ENCODE results near the gene TICAM2. TPM values are rescaled to one million over a fixed set of nuclear protein-coding genes. Genes with fewer than 3 reads are reported as not detected.

The TICAM2 gene
- total and polyA plus RNA-seq, 2 of the 8 experiments (the other 6 are each of a cell fraction or from before 2014, with no cell fraction given) = 0.02 TPM; not detected in 1

GRCh38 chr5:115627295-115627865, 25.1 kb upstream of the TICAM2 start (continued):
- TF ChIP-seq, protein P1, sequence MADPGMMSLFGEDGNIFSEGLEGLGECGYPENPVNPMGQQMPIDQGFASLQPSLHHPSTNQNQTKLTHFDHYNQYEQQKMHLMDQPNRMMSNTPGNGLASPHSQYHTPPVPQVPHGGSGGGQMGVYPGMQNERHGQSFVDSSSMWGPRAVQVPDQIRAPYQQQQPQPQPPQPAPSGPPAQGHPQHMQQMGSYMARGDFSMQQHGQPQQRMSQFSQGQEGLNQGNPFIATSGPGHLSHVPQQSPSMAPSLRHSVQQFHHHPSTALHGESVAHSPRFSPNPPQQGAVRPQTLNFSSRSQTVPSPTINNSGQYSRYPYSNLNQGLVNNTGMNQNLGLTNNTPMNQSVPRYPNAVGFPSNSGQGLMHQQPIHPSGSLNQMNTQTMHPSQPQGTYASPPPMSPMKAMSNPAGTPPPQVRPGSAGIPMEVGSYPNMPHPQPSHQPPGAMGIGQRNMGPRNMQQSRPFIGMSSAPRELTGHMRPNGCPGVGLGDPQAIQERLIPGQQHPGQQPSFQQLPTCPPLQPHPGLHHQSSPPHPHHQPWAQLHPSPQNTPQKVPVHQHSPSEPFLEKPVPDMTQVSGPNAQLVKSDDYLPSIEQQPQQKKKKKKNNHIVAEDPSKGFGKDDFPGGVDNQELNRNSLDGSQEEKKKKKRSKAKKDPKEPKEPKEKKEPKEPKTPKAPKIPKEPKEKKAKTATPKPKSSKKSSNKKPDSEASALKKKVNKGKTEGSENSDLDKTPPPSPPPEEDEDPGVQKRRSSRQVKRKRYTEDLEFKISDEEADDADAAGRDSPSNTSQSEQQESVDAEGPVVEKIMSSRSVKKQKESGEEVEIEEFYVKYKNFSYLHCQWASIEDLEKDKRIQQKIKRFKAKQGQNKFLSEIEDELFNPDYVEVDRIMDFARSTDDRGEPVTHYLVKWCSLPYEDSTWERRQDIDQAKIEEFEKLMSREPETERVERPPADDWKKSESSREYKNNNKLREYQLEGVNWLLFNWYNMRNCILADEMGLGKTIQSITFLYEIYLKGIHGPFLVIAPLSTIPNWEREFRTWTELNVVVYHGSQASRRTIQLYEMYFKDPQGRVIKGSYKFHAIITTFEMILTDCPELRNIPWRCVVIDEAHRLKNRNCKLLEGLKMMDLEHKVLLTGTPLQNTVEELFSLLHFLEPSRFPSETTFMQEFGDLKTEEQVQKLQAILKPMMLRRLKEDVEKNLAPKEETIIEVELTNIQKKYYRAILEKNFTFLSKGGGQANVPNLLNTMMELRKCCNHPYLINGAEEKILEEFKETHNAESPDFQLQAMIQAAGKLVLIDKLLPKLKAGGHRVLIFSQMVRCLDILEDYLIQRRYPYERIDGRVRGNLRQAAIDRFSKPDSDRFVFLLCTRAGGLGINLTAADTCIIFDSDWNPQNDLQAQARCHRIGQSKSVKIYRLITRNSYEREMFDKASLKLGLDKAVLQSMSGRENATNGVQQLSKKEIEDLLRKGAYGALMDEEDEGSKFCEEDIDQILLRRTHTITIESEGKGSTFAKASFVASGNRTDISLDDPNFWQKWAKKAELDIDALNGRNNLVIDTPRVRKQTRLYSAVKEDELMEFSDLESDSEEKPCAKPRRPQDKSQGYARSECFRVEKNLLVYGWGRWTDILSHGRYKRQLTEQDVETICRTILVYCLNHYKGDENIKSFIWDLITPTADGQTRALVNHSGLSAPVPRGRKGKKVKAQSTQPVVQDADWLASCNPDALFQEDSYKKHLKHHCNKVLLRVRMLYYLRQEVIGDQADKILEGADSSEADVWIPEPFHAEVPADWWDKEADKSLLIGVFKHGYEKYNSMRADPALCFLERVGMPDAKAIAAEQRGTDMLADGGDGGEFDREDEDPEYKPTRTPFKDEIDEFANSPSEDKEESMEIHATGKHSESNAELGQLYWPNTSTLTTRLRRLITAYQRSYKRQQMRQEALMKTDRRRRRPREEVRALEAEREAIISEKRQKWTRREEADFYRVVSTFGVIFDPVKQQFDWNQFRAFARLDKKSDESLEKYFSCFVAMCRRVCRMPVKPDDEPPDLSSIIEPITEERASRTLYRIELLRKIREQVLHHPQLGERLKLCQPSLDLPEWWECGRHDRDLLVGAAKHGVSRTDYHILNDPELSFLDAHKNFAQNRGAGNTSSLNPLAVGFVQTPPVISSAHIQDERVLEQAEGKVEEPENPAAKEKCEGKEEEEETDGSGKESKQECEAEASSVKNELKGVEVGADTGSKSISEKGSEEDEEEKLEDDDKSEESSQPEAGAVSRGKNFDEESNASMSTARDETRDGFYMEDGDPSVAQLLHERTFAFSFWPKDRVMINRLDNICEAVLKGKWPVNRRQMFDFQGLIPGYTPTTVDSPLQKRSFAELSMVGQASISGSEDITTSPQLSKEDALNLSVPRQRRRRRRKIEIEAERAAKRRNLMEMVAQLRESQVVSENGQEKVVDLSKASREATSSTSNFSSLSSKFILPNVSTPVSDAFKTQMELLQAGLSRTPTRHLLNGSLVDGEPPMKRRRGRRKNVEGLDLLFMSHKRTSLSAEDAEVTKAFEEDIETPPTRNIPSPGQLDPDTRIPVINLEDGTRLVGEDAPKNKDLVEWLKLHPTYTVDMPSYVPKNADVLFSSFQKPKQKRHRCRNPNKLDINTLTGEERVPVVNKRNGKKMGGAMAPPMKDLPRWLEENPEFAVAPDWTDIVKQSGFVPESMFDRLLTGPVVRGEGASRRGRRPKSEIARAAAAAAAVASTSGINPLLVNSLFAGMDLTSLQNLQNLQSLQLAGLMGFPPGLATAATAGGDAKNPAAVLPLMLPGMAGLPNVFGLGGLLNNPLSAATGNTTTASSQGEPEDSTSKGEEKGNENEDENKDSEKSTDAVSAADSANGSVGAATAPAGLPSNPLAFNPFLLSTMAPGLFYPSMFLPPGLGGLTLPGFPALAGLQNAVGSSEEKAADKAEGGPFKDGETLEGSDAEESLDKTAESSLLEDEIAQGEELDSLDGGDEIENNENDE (IDR thresholded peaks at IDR 0.05; ENCODE audit: insufficient replicate concordance, low read length) = no peak
- TF ChIP-seq SUZ12 (IDR thresholded peaks at IDR 0.05; ENCODE audit: low read length) (no peak), ZNF274 (IDR thresholded peaks at IDR 0.05; ENCODE audit: borderline replicate concordance, extremely low read depth, low read length) (no peak), GABPA (IDR thresholded peaks at IDR 0.05; ENCODE audit: borderline replicate concordance, insufficient read depth, low read length) (no peak), POLR2A (IDR thresholded peaks at IDR 0.05; ENCODE audit: control extremely low read depth in 1 of 2, low read depth in 2 of 2, low read length in 2 of 2) (no peak), CHD2 (IDR thresholded peaks at IDR 0.05; ENCODE audit: low read length) (no peak), CEBPB (IDR thresholded peaks at IDR 0.05; ENCODE audit: low read depth, low read length) (no peak)

All from H1 (cell line).